Osteoblast (primary cell): ENCODE data around the gene ITGA6. TPM values are rescaled to one million over a fixed set of nuclear protein-coding genes. Genes with fewer than 3 reads are reported as not detected.

Experiments used
- DNase-seq: peaks from one replicate; pipeline ENCODE4 v3.0.0; 2011; ENCODE audit warnings: low spot score, mixed read lengths; ENCODE audit not compliant: insufficient read length; ENCODE audit errors: missing footprints
- H2AFZ ChIP-seq: 2 replicates; pipeline ENCODE4 v1.6.0; 2011; ENCODE audit warnings: mild to moderate bottlenecking, low read length
- H3K27ac ChIP-seq: 2 replicates; pipeline ENCODE4 v1.5.1; 2011; ENCODE audit warnings: mild to moderate bottlenecking, low read depth, low read length, moderate library complexity
- H3K27me3 ChIP-seq: 2 replicates; pipeline ENCODE4 v1.6.0; 2012; ENCODE audit warnings: mild to moderate bottlenecking, control low read depth, inconsistent platforms, low read length, moderate library complexity; ENCODE audit not compliant: insufficient read depth
- H3K36me3 ChIP-seq: 2 replicates; pipeline ENCODE4 v1.5.1; 2011; ENCODE audit warnings: mild to moderate bottlenecking, low read length, control low read depth, moderate library complexity; ENCODE audit not compliant: insufficient read depth
- H3K4me1 ChIP-seq: 2 replicates; pipeline ENCODE4 v1.5.1; 2011; ENCODE audit warnings: mild to moderate bottlenecking, low read length, control low read depth, moderate library complexity; ENCODE audit not compliant: insufficient read depth
- H3K4me2 ChIP-seq: 2 replicates; pipeline ENCODE4 v1.6.0; 2011; ENCODE audit warnings: mild to moderate bottlenecking, low read length; ENCODE audit not compliant: insufficient read depth
- H3K4me3 ChIP-seq: fragments of 200-600 bp; sonication (generic); 3 replicates; pipeline ENCODE4 v1.5.1; 2012; ENCODE audit warnings: mild to moderate bottlenecking, low read length, inconsistent platforms; ENCODE audit not compliant: insufficient read depth
- H3K79me2 ChIP-seq: 2 replicates; pipeline ENCODE4 v1.6.0; 2012; ENCODE audit warnings: mild to moderate bottlenecking, low read length, control low read depth, inconsistent platforms; ENCODE audit not compliant: insufficient read depth
- H3K9me3 ChIP-seq: 2 replicates; pipeline ENCODE4 v1.5.1; 2011; ENCODE audit warnings: low read depth, low read length, control low read depth
- H4K20me1 ChIP-seq: 2 replicates; pipeline ENCODE4 v1.6.0; 2012; ENCODE audit warnings: mild to moderate bottlenecking, low read length, control low read depth; ENCODE audit not compliant: insufficient read depth
- CTCF ChIP-seq: IDR thresholded peaks from 2 replicates; pipeline ENCODE4 v1.5.1; 2011; ENCODE audit warnings: mild to moderate bottlenecking, low read depth, low read length, moderate library complexity; ENCODE audit errors: extremely low read depth
- total RNA-seq: library from RNA; depleted of rRNA; stranded (reverse); fragments of >200 nt; gene quantifications from 2 replicates; pipeline ENCODE4 v1.2.3, GENCODE V29; 2012

Gene ITGA6
- total RNA-seq, 1 donor, result 9.0 TPM

- Histone ChIP-seq H3K27me3 (no peaks in the 10 kb centered on the region), H3K4me1 (no peaks in the 10 kb centered on the region), H4K20me1 (no peaks in the 10 kb centered on the region), H3K27ac (no peak overlapping the region), H3K9me3 (no peaks in the 10 kb centered on the region), H3K36me3 (no peaks in the 10 kb centered on the region), H3K4me2 (no peak overlapping the region), H3K79me2 (no peaks in the 10 kb centered on the region), H2AFZ (no peak overlapping the region), H3K4me3 (no peak overlapping the region)
- TF ChIP-seq CTCF, result no peak
- DNase-seq, result no peak
Observed at GRCh38 chr2:172387361-172387760, 40.0 kb upstream of the ITGA6 start.

GRCh38 chr2:172389685-172390339 is 37.6 kb upstream of the ITGA6 start:
- Histone ChIP-seq H3K27me3 (peaks cover 2% of the 10 kb centered on the region), H4K20me1 (no peaks in the 10 kb centered on the region), H3K27ac (no peak overlapping the region), H3K4me2 (no peak overlapping the region), H3K36me3 (no peaks in the 10 kb centered on the region), H3K9me3 (no peaks in the 10 kb centered on the region), H3K79me2 (no peaks in the 10 kb centered on the region), H3K4me3 (no peak overlapping the region), H3K4me1 (no peaks in the 10 kb centered on the region), H2AFZ (no peak overlapping the region)
- no peak for TF ChIP-seq CTCF
- DNase-seq, result no peak

- Histone ChIP-seq H3K4me3 (no peak overlapping the region), H2AFZ (peak overlapping the region; percentile 85), H4K20me1 (no peaks in the 10 kb centered on the region), H3K4me2 (no peak overlapping the region), H3K79me2 (no peaks in the 10 kb centered on the region), H3K9me3 (no peaks in the 10 kb centered on the region), H3K36me3 (no peaks in the 10 kb centered on the region), H3K4me1 (no peaks in the 10 kb centered on the region), H3K27ac (no peak overlapping the region), H3K27me3 (peaks cover 9% of the 10 kb centered on the region)
- DNase-seq, result no peak
- no peak for TF ChIP-seq CTCF
Observed at GRCh38 chr2:172394002-172394401, 33.4 kb upstream of the ITGA6 start.

- Histone ChIP-seq H2AFZ (no peak overlapping the region), H3K27me3 (peaks cover 11% of the 10 kb centered on the region), H3K4me1 (no peaks in the 10 kb centered on the region), H3K36me3 (no peaks in the 10 kb centered on the region), H3K4me3 (no peak overlapping the region), H3K4me2 (no peak overlapping the region), H3K27ac (no peak overlapping the region), H4K20me1 (no peaks in the 10 kb centered on the region), H3K79me2 (no peaks in the 10 kb centered on the region), H3K9me3 (no peaks in the 10 kb centered on the region)
- no peak for DNase-seq
- TF ChIP-seq CTCF, result no peak
Observed at GRCh38 chr2:172395503-172395902, 31.9 kb upstream of the ITGA6 start.
